Activated CD4-positive, alpha-beta memory T cell treated with anti-CD3 and anti-CD28 coated beads for 36 hours (primary cell): ENCODE data around the gene PLEKHH3. TPM values are rescaled to one million over a fixed set of nuclear protein-coding genes. Genes with fewer than 3 reads are reported as not detected.
A peak's percentile ranks its signal among the peaks of the same experiment; 100 is the strongest.
"Not testable (repeated sequence)": the region's sequence is repeated elsewhere in the genome, so short reads cannot be mapped to it uniquely, and the experiment has no call there.

ENCODE experiments used
- CTCF ChIA-PET: fragments of 350-600 bp; sonication (Branson Sonifier 250); formaldehyde crosslinking; loops from one replicate; lab custom pipeline; 2021; ENCODE audit warnings: antibody characterized with exemption, inconsistent platforms; lab: Charles Lee
- POLR2A ChIA-PET: fragments of 350-600 bp; sonication (Branson Sonifier 250); formaldehyde crosslinking; loops from one replicate; lab custom pipeline; 2021; ENCODE audit warnings: antibody characterized with exemption; lab: Charles Lee
- DNase-seq: peaks from one replicate; pipeline ENCODE4 v3.0.0-alpha.2; 2020
- H3K27ac Mint-ChIP-seq: one replicate; pipeline ENCODE4 v1.8.0; 2021; ENCODE audit warnings: mixed read lengths
- H3K27me3 Mint-ChIP-seq: one replicate; pipeline ENCODE4 v1.8.0; 2021; ENCODE audit warnings: mixed read lengths
- H3K36me3 Mint-ChIP-seq: one replicate; pipeline ENCODE4 v1.8.0; 2021; ENCODE audit warnings: mixed read lengths
- H3K4me1 Mint-ChIP-seq: one replicate; pipeline ENCODE4 v1.8.0; 2021; ENCODE audit warnings: low read depth, mixed read lengths
- H3K4me3 Mint-ChIP-seq: one replicate; pipeline ENCODE4 v1.8.0; 2021; ENCODE audit warnings: mild to moderate bottlenecking, mixed read lengths
- H3K9me3 Mint-ChIP-seq: one replicate; pipeline ENCODE4 v1.8.0; 2021; ENCODE audit warnings: mixed read lengths
- intact Hi-C: fragments of 100-400 bp; cut with micrococcal nuclease; formaldehyde crosslinking; loops from one replicate; pipeline ENCODE4 v1.15.1; 2023
- total RNA-seq, 2 experiments: library from RNA; stranded (reverse); gene quantifications; one replicate each; pipeline ENCODE4 v1.2.3, GENCODE V29; 2021

Gene PLEKHH3
- total RNA-seq, 2 experiments from 2014 or later: 1.1 to 1.2 TPM

GRCh38 chr17:42669977-42670788, 6.6 kb downstream of the PLEKHH3 start:
- peak; percentile 53 for DNase-seq
- H3K4me3 Mint-ChIP-seq: peak overlapping the region; percentile 59
- H3K4me1 Mint-ChIP-seq: peaks cover 27% of the 10 kb centered on the region
- ChIA-PET CTCF (interaction anchor here (0.8 to 1.4 kb wide), 3 partner anchors 13 to 137 kb away, joined by 3 to 7 read pairs (median 3); partner anchors contain the start of gene PSMC3IP), POLR2A (interaction anchor here (0.7 to 1.7 kb wide), 3 partner anchors 9 to 92 kb away, joined by 4 read pairs; partner anchors contain the start of gene PSMC3IP)
- H3K9me3 Mint-ChIP-seq: no peaks in the 10 kb centered on the region
- H3K27ac Mint-ChIP-seq: no peak overlapping the region
- H3K36me3 Mint-ChIP-seq: peaks cover 9% of the 10 kb centered on the region
- intact Hi-C loops: loop anchor here (10.0 kb wide), 1 partner anchor 385 kb away; the partner anchor contains the start of gene STAT5A
- H3K27me3 Mint-ChIP-seq: peaks cover 34% of the 10 kb centered on the region

- Mint-ChIP-seq H3K4me3 (no peak overlapping the region), H3K27me3 (peaks cover 30% of the 10 kb centered on the region), H3K27ac (no peak overlapping the region), H3K4me1 (peaks cover 22% of the 10 kb centered on the region), H3K36me3 (peaks cover 9% of the 10 kb centered on the region), H3K9me3 (no peaks in the 10 kb centered on the region)
- intact Hi-C loops: no loop called here
- CTCF ChIA-PET: no interaction called here
- no peak for DNase-seq
- POLR2A ChIA-PET: interaction anchor here (0.6 to 1.0 kb wide), 2 partner anchors 10 to 393 kb away, joined by 4 read pairs; no protein-coding TSS in a partner anchor
Observed at GRCh38 chr17:42669705-42669976, 7.2 kb downstream of the PLEKHH3 start.

- H3K4me1 Mint-ChIP-seq: peaks cover 17% of the 10 kb centered on the region
- DNase-seq: no peak
- H3K27ac Mint-ChIP-seq: no peak overlapping the region
- H3K27me3 Mint-ChIP-seq: peaks cover 18% of the 10 kb centered on the region
- ChIA-PET CTCF (interaction anchor here (0.8 kb wide), 1 partner anchor 12 kb away, joined by 3 read pairs; no protein-coding TSS in a partner anchor), POLR2A (interaction anchor here (1.0 kb wide), 2 partner anchors 9 to 12 kb away, joined by 3 read pairs; no protein-coding TSS in a partner anchor)
- H3K36me3 Mint-ChIP-seq: peaks cover 9% of the 10 kb centered on the region
- intact Hi-C loops: no loop called here
- H3K9me3 Mint-ChIP-seq: no peaks in the 10 kb centered on the region
- H3K4me3 Mint-ChIP-seq: no peak overlapping the region
Observed at GRCh38 chr17:42667088-42667951, 9.5 kb downstream of the PLEKHH3 start.

GRCh38 chr17:42666126-42666525, 10.7 kb downstream of the PLEKHH3 start:
- POLR2A ChIA-PET, H3K4me1 Mint-ChIP-seq, DNase-seq, intact Hi-C loops, H3K4me3 Mint-ChIP-seq, H3K36me3 Mint-ChIP-seq, H3K9me3 Mint-ChIP-seq, H3K27ac Mint-ChIP-seq, H3K27me3 Mint-ChIP-seq: not testable (repeated sequence)
- CTCF ChIA-PET: interaction anchor here (0.8 kb wide), 1 partner anchor 13 kb away, joined by 3 read pairs; no protein-coding TSS in a partner anchor

GRCh38 chr17:42665581-42666001, 11.2 kb downstream of the PLEKHH3 start:
- no peak for DNase-seq
- Mint-ChIP-seq H3K27ac (no peak overlapping the region), H3K4me1 (peaks cover 4% of the 10 kb centered on the region), H3K4me3 (no peak overlapping the region), H3K27me3 (peaks cover 4% of the 10 kb centered on the region), H3K9me3 (no peaks in the 10 kb centered on the region), H3K36me3 (peaks cover 9% of the 10 kb centered on the region)
- POLR2A ChIA-PET: no interaction called here
- intact Hi-C loops: no loop called here
- CTCF ChIA-PET: no interaction called here

GRCh38 chr17:42660692-42661345, 16.0 kb downstream of the PLEKHH3 start:
- Mint-ChIP-seq H3K27me3 (no peaks in the 10 kb centered on the region), H3K27ac (no peak overlapping the region), H3K4me1 (peaks cover 24% of the 10 kb centered on the region), H3K36me3 (peaks cover 6% of the 10 kb centered on the region), H3K9me3 (no peaks in the 10 kb centered on the region), H3K4me3 (no peak overlapping the region)
- DNase-seq: no peak
- ChIA-PET POLR2A (no interaction called here), CTCF (interaction anchor here (0.9 to 2.8 kb wide), 6 partner anchors 14 to 83 kb away, joined by 3 to 11 read pairs (median 4); partner anchors contain the start of genes PLEKHH3 and PSMC3IP)
- intact Hi-C loops: no loop called here

- POLR2A ChIA-PET: interaction anchor here (1.0 kb wide), 1 partner anchor 82 kb away, joined by 4 read pairs; the partner anchor contains the start of gene PSMC3IP
Observed at GRCh38 chr17:42659932-42660274, 16.9 kb downstream of the PLEKHH3 start.

GRCh38 chr17:42659079-42659931, 17.5 kb downstream of the PLEKHH3 start, which contains the start of gene TUBG2:
Gene TUBG2, plus strand, starts transcription at chr17:42659284. Its CDS starts 220 bp downstream, at chr17:42659504.
- H3K36me3 Mint-ChIP-seq: no peaks in the 10 kb centered on the region
- H3K9me3 Mint-ChIP-seq: no peaks in the 10 kb centered on the region
- no peaks in the 10 kb centered on the region for H3K27me3 Mint-ChIP-seq
- H3K4me1 Mint-ChIP-seq: peaks cover 29% of the 10 kb centered on the region
- H3K4me3 Mint-ChIP-seq: peak within 1 kb of the TSS; percentile 90
- H3K27ac Mint-ChIP-seq: peak within 1 kb of the TSS; percentile 67
- intact Hi-C loops: no loop called here
- ChIA-PET POLR2A (interaction anchor here (0.5 to 1.0 kb wide), 2 partner anchors 44 to 81 kb away, joined by 3 to 4 read pairs; partner anchors contain the start of gene PSMC3IP), CTCF (interaction anchor here (1.0 to 2.8 kb wide), 4 partner anchors 20 to 104 kb away, joined by 3 to 11 read pairs (median 4); partner anchors contain the start of genes CCR10 and PSMC3IP)
- peak; percentile 82 for DNase-seq

More at GRCh38 chr17:42659932-42660274, 16.9 kb downstream of the PLEKHH3 start:
- Mint-ChIP-seq H3K4me3 (peak overlapping the region; percentile 90), H3K4me1 (peaks cover 29% of the 10 kb centered on the region)
- H3K27me3 Mint-ChIP-seq, H3K9me3 Mint-ChIP-seq, intact Hi-C loops, H3K27ac Mint-ChIP-seq, DNase-seq, H3K36me3 Mint-ChIP-seq: not testable (repeated sequence)
- CTCF ChIA-PET: interaction anchor here (1.1 to 2.8 kb wide), 4 partner anchors 15 to 104 kb away, joined by 4 to 11 read pairs (median 6); partner anchors contain the start of gene PSMC3IP

GRCh38 chr17:42657824-42658588, 18.8 kb downstream of the PLEKHH3 start:
- no peak for DNase-seq
- Mint-ChIP-seq H3K36me3 (no peaks in the 10 kb centered on the region), H3K4me3 (peak overlapping the region; percentile 51), H3K9me3 (no peaks in the 10 kb centered on the region), H3K27me3 (peaks cover 7% of the 10 kb centered on the region), H3K4me1 (peaks cover 29% of the 10 kb centered on the region), H3K27ac (no peak overlapping the region)
- ChIA-PET CTCF (interaction anchor here (0.6 to 1.0 kb wide), 2 partner anchors 106 to 560 kb away, joined by 3 read pairs; no protein-coding TSS in a partner anchor), POLR2A (no interaction called here)
- intact Hi-C loops: no loop called here

GRCh38 chr17:42655528-42655927, 21.3 kb downstream of the PLEKHH3 start:
- Mint-ChIP-seq H3K4me1 (peaks cover 28% of the 10 kb centered on the region), H3K9me3 (no peaks in the 10 kb centered on the region), H3K27ac (no peak overlapping the region), H3K27me3 (peaks cover 11% of the 10 kb centered on the region), H3K36me3 (no peaks in the 10 kb centered on the region), H3K4me3 (no peak overlapping the region)
- ChIA-PET POLR2A (no interaction called here), CTCF (interaction anchor here (0.9 kb wide), 1 partner anchor 19 kb away, joined by 4 read pairs; no protein-coding TSS in a partner anchor)
- DNase-seq: no peak
- intact Hi-C loops: no loop called here
